ENCODE results near the gene FARS2. TPM values are rescaled to one million over a fixed set of nuclear protein-coding genes. Genes with fewer than 3 reads are reported as not detected.

Gene FARS2
- polyA plus RNA-seq, 1 donor (not counting 4 experiments of a cell fraction or from before 2014, with no cell fraction given), result 21.3 TPM

GRCh38 chr6:5443491-5443890, 182.2 kb downstream of the FARS2 start:
- no peaks in the 10 kb centered on the region for H4K20me1 ChIP-seq (ENCODE audit: control insufficient read depth, extremely low read depth, insufficient read depth, low read length)
- no peak for TF ChIP-seq EZH2 (IDR thresholded peaks at IDR 0.05; ENCODE audit: low read length)
- no peak for TF ChIP-seq CTCF (optimal IDR thresholded peaks at IDR 0.05 in 1 of 3, IDR thresholded peaks at IDR 0.05 in 1 of 3, conservative IDR thresholded peaks at IDR 0.05 in 1 of 3; ENCODE audit: extremely low read depth in 1 of 3, insufficient read depth in 2 of 3, low read length in 3 of 3)
- no peak overlapping the region for H2AFZ ChIP-seq (ENCODE audit: control insufficient read depth, low read length)
- no peak overlapping the region for H3K4me2 ChIP-seq (ENCODE audit: control insufficient read depth, extremely low read depth, insufficient read depth, low read depth, low read length)
- H3K36me3 ChIP-seq (ENCODE audit: control insufficient read depth in 2 of 2, extremely low read depth in 1 of 2, insufficient read depth in 2 of 2, low read length in 2 of 2), result no peaks in the 10 kb centered on the region
- H3K9me3 ChIP-seq (ENCODE audit: control insufficient read depth, low read depth, low read length), result no peaks in the 10 kb centered on the region
- DNase-seq (ENCODE audit: low read depth, low spot score) (no peak), FAIRE-seq (no peak)
- H3K27ac ChIP-seq (ENCODE audit: control insufficient read depth, insufficient read depth, low read length), result no peak overlapping the region
- H3K27me3 ChIP-seq (ENCODE audit: control insufficient read depth, extremely low read depth, insufficient read depth, low read length), result no peaks in the 10 kb centered on the region
- H3K4me1 ChIP-seq (ENCODE audit: control insufficient read depth, extremely low read depth, insufficient read depth, low read length), result no peaks in the 10 kb centered on the region
- H3K4me3 ChIP-seq (ENCODE audit: control insufficient read depth in 2 of 3, extremely low read depth in 1 of 3, insufficient read depth in 2 of 3, low read depth in 1 of 3, low read length in 3 of 3), result no peak overlapping the region
- dilution Hi-C loops (cut with MboI; ENCODE audit: extremely low pct_ligation_motif_present, low sequenced_read_pairs), result no loop called here
- H3K79me2 ChIP-seq (ENCODE audit: control insufficient read depth, insufficient read depth, low read length), result no peaks in the 10 kb centered on the region
- H3K9me1 ChIP-seq (ENCODE audit: control insufficient read depth, extremely low read depth, insufficient read depth, low read length), result no peaks in the 10 kb centered on the region
- H3K9ac ChIP-seq (ENCODE audit: control insufficient read depth, extremely low read depth, insufficient read depth, low read length), result no peak overlapping the region

GRCh38 chr6:5446362-5447075, 185.2 kb downstream of the FARS2 start:
- H3K36me3 ChIP-seq (ENCODE audit: control insufficient read depth in 2 of 2, extremely low read depth in 1 of 2, insufficient read depth in 2 of 2, low read length in 2 of 2), result no peaks in the 10 kb centered on the region
- no peaks in the 10 kb centered on the region for H3K9me3 ChIP-seq (ENCODE audit: control insufficient read depth, low read depth, low read length)
- H3K4me2 ChIP-seq (ENCODE audit: control insufficient read depth, extremely low read depth, insufficient read depth, low read depth, low read length), result no peak overlapping the region
- H3K9me1 ChIP-seq (ENCODE audit: control insufficient read depth, extremely low read depth, insufficient read depth, low read length), result no peaks in the 10 kb centered on the region
- H3K4me1 ChIP-seq (ENCODE audit: control insufficient read depth, extremely low read depth, insufficient read depth, low read length), result no peaks in the 10 kb centered on the region
- no peaks in the 10 kb centered on the region for H3K79me2 ChIP-seq (ENCODE audit: control insufficient read depth, insufficient read depth, low read length)
- H3K9ac ChIP-seq (ENCODE audit: control insufficient read depth, extremely low read depth, insufficient read depth, low read length), result no peak overlapping the region
- no peak overlapping the region for H3K4me3 ChIP-seq (ENCODE audit: control insufficient read depth in 2 of 3, extremely low read depth in 1 of 3, insufficient read depth in 2 of 3, low read depth in 1 of 3, low read length in 3 of 3)
- dilution Hi-C loops (cut with MboI; ENCODE audit: extremely low pct_ligation_motif_present, low sequenced_read_pairs), result no loop called here
- H4K20me1 ChIP-seq (ENCODE audit: control insufficient read depth, extremely low read depth, insufficient read depth, low read length), result no peaks in the 10 kb centered on the region
- H3K27me3 ChIP-seq (ENCODE audit: control insufficient read depth, extremely low read depth, insufficient read depth, low read length), result no peaks in the 10 kb centered on the region
- TF ChIP-seq EZH2 (IDR thresholded peaks at IDR 0.05; ENCODE audit: low read length), result no peak
- no peak for TF ChIP-seq CTCF (optimal IDR thresholded peaks at IDR 0.05 in 1 of 3, IDR thresholded peaks at IDR 0.05 in 1 of 3, conservative IDR thresholded peaks at IDR 0.05 in 1 of 3; ENCODE audit: extremely low read depth in 1 of 3, insufficient read depth in 2 of 3, low read length in 3 of 3)
- H3K27ac ChIP-seq (ENCODE audit: control insufficient read depth, insufficient read depth, low read length), result no peak overlapping the region
- FAIRE-seq, result no peak
- H2AFZ ChIP-seq (ENCODE audit: control insufficient read depth, low read length), result no peak overlapping the region
- DNase-seq (ENCODE audit: low read depth, low spot score), result no peak
